ENCODE results near the gene ELAVL1.

ELAVL1 gene

DNA sequence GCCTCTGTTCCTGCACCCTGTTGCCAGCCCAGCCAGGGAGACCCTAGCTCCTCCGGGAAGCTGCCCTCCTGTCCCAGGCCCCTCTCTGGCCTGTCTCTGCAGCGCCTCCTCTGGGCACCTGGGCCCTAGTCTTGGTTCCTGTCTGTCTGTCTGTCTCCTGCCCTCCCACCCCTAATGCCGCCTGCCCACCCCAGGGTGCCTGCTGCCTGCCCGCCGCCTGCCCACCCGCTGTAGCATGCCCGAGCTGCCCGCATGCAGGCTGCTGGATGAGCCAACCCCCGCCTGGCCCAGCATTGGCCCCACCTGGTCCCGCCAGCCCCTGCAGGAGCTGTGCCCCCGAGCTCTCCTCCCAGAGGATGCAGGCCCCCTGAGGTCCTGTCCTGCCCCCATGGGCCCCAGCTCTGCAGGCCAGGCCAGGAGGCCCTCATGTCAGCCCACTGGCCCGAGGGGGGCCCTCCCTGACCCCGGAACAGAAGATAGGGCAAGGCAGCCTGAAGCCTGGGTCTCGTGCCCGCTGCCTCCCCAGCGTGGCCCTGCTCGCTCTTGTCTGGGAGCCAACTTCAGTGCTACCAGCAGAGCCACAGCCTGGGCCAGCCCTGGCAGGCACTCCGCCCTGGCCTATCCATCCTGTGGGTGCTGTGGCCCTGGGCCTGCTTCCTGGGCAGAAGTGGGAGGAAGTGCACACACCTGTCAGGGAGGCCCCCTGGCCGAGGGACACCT lies 96.5 kb downstream of the ELAVL1 start:
- no peak for DNase-seq

Measured in CD4-positive, alpha-beta T cell treated with Interleukin-4 for 1 hour (primary cell).